HepG2 (cell line): ENCODE measurements around the gene CD80.

Experiments used
- PLRG1 ChIP-seq: fragments of 450-650 bp; conservative IDR thresholded peaks from 2 replicates; pipeline ENCODE4 v1.6.1; 2016
- POLR2A ChIP-seq, 2 experiments: IDR thresholded peaks; 2 replicates each; pipeline ENCODE4 v1.6.1; 2011; ENCODE audit warnings: low read depth in 2 of 2, low read length in 2 of 2, mild to moderate bottlenecking in 1 of 2, moderate library complexity in 1 of 2; ENCODE audit not compliant: insufficient read depth in 1 of 2
- POLR2AphosphoS5 ChIP-seq: IDR thresholded peaks from 2 replicates; pipeline ENCODE4 v1.6.1; 2012; ENCODE audit warnings: low read depth, low read length
- RXRA ChIP-seq: sonication (generic); formaldehyde crosslinking; IDR thresholded peaks from 2 replicates; pipeline ENCODE4 v1.5.1; 2020; ENCODE audit warnings: missing genetic modification reagents
- ZFP41 ChIP-seq: sonication (generic); formaldehyde crosslinking; IDR thresholded peaks from 2 replicates; pipeline ENCODE4 v1.4.0; 2020; ENCODE audit warnings: mild to moderate bottlenecking, missing genetic modification reagents, borderline replicate concordance
- ZKSCAN8 ChIP-seq: IDR thresholded peaks from 2 replicates; pipeline ENCODE4 v1.6.1; 2016; ENCODE audit warnings: borderline replicate concordance, missing genetic modification reagents, missing compliant biosample characterization
- ZNF121 ChIP-seq: sonication (generic); formaldehyde crosslinking; IDR thresholded peaks from 2 replicates; pipeline ENCODE4 v1.5.0; 2020; ENCODE audit warnings: mild to moderate bottlenecking, missing genetic modification reagents
- ZSCAN25 ChIP-seq: sonication (generic); formaldehyde crosslinking; IDR thresholded peaks from 2 replicates; pipeline ENCODE4 v1.8.0; 2022; ENCODE audit warnings: mild to moderate bottlenecking, missing genetic modification reagents
- TF ChIP-seq, protein P1 (sequence below): sonication (generic); formaldehyde crosslinking; IDR thresholded peaks from 2 replicates; pipeline ENCODE4 v1.5.0; 2020; ENCODE audit warnings: mild to moderate bottlenecking, missing genetic modification reagents, moderate library complexity
- TF ChIP-seq, protein P2 (sequence below): sonication (generic); formaldehyde crosslinking; IDR thresholded peaks from 2 replicates; pipeline ENCODE4 v1.5.1; 2020; ENCODE audit warnings: mild to moderate bottlenecking, missing genetic modification reagents, borderline replicate concordance

DNA sequence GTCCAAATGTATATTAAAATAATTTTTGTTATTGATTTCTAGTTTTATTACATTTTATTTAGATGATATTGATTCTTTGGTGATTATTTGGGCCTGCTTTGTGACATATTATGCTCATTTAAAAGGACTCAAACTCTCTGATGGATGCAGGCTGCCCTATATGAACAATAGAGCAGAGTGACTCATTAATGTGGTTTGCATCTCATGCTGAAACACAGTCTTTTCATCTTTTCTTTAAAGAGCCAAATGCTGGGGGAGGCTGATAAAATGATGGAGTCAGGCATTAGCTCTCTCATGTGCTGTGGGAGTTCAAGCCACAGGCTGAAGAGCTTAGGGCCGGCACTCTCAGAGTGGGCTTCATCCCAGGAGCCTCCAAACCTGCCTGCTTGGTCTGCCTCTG lies 45.5 kb upstream of the CD80 start:
- TF ChIP-seq, protein P1, sequence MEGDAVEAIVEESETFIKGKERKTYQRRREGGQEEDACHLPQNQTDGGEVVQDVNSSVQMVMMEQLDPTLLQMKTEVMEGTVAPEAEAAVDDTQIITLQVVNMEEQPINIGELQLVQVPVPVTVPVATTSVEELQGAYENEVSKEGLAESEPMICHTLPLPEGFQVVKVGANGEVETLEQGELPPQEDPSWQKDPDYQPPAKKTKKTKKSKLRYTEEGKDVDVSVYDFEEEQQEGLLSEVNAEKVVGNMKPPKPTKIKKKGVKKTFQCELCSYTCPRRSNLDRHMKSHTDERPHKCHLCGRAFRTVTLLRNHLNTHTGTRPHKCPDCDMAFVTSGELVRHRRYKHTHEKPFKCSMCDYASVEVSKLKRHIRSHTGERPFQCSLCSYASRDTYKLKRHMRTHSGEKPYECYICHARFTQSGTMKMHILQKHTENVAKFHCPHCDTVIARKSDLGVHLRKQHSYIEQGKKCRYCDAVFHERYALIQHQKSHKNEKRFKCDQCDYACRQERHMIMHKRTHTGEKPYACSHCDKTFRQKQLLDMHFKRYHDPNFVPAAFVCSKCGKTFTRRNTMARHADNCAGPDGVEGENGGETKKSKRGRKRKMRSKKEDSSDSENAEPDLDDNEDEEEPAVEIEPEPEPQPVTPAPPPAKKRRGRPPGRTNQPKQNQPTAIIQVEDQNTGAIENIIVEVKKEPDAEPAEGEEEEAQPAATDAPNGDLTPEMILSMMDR (CRISPR knock-in tag) = no peak
- TF ChIP-seq RXRA (CRISPR knock-in tag) (no peak), POLR2AphosphoS5 (no peak), ZNF121 (no peak), ZFP41 (CRISPR knock-in tag) (no peak), ZKSCAN8 (CRISPR knock-in tag) (no peak), PLRG1 (no peak), ZSCAN25 (CRISPR knock-in tag) (no peak), POLR2A (IDR thresholded peaks at IDR 0.05; ENCODE audit: insufficient read depth in 1 of 2, low read depth in 2 of 2, low read length in 2 of 2) (no peak)
- TF ChIP-seq, protein P2, sequence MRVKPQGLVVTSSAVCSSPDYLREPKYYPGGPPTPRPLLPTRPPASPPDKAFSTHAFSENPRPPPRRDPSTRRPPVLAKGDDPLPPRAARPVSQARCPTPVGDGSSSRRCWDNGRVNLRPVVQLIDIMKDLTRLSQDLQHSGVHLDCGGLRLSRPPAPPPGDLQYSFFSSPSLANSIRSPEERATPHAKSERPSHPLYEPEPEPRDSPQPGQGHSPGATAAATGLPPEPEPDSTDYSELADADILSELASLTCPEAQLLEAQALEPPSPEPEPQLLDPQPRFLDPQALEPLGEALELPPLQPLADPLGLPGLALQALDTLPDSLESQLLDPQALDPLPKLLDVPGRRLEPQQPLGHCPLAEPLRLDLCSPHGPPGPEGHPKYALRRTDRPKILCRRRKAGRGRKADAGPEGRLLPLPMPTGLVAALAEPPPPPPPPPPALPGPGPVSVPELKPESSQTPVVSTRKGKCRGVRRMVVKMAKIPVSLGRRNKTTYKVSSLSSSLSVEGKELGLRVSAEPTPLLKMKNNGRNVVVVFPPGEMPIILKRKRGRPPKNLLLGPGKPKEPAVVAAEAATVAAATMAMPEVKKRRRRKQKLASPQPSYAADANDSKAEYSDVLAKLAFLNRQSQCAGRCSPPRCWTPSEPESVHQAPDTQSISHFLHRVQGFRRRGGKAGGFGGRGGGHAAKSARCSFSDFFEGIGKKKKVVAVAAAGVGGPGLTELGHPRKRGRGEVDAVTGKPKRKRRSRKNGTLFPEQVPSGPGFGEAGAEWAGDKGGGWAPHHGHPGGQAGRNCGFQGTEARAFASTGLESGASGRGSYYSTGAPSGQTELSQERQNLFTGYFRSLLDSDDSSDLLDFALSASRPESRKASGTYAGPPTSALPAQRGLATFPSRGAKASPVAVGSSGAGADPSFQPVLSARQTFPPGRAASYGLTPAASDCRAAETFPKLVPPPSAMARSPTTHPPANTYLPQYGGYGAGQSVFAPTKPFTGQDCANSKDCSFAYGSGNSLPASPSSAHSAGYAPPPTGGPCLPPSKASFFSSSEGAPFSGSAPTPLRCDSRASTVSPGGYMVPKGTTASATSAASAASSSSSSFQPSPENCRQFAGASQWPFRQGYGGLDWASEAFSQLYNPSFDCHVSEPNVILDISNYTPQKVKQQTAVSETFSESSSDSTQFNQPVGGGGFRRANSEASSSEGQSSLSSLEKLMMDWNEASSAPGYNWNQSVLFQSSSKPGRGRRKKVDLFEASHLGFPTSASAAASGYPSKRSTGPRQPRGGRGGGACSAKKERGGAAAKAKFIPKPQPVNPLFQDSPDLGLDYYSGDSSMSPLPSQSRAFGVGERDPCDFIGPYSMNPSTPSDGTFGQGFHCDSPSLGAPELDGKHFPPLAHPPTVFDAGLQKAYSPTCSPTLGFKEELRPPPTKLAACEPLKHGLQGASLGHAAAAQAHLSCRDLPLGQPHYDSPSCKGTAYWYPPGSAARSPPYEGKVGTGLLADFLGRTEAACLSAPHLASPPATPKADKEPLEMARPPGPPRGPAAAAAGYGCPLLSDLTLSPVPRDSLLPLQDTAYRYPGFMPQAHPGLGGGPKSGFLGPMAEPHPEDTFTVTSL (CRISPR knock-in tag) = no peak
